Activated CD4-positive, CD25-positive, alpha-beta regulatory T cell treated with anti-CD3 and anti-CD28 coated beads, Interleukin-2, amount 50 U/mL, for 16 hours (primary cell): Measurements from ENCODE around the gene PRR4.

Source experiments
- DNase-seq: peaks from one replicate; pipeline ENCODE4 v3.0.0-alpha.2; 2020; ENCODE audit warnings: low read depth, low spot score

Gene PRR4, protein sequence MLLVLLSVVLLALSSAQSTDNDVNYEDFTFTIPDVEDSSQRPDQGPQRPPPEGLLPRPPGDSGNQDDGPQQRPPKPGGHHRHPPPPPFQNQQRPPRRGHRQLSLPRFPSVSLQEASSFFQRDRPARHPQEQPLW

DNA sequence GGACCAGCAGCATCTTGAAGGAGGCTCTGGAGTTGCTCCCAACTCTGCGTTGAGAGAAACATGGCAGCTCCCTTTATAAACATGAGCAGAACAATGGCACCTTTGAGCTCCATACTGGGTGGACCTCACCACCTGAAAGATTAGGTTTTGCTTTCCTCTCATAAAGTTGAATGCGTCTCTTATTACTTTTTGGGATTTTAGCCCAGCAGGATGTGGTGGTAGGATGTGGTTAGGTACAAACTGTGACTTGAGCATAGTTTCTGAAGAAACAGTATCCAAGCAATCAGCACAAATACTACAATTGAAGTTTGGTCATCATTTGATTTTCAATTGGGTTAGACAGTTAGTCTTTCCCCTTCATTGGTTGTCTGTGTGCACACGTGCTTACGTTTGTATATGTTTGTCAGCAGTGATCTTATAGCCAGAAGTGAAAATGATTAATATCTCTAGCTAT lies at the start of gene PRR4:
PRR4 (minus strand) TSS at position 51 of the 454 bp plus-strand sequence; CDS start at position 13, 38 bp downstream.
- DNase-seq: no peak

DNA sequence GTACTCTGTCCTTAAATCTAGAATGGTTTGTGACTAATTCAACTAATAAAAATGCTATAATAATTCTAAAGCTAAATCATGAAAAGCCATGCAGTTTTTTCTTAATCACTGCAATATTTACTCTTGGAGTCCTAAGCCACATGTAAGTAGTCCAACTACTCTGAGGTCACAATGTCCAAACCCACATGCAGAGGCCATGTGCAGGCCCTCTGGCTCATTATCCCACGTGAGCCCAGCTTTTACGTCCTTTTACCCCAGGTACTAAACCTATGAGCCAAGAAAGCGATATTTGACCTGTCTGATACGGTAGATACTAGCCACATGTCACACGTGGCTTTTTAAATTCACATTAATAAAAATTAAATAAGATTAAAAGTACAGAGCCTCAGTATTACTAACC lies 47.6 kb upstream of the PRR4 start:
- DNase-seq: no peak

DNA sequence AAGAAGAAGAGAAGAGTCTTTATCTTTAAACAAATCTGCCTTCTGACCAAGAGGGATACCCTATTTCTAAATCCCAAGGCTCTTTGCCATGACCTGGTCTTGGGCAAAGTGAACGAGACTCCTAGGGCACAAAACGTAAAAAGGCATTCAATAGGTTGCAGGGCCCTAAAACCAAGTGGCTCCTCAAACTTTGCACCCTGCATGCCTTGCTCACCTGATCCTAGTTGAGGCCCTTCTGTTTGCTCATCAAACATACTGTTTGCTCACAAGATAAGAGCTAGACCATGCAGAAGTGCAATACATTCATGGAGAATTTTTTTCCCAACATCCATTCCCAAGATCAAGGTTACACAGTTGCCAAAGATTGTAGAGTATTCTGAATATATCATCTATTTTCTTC lies 42.7 kb upstream of the PRR4 start:
- DNase-seq: no peak

DNA sequence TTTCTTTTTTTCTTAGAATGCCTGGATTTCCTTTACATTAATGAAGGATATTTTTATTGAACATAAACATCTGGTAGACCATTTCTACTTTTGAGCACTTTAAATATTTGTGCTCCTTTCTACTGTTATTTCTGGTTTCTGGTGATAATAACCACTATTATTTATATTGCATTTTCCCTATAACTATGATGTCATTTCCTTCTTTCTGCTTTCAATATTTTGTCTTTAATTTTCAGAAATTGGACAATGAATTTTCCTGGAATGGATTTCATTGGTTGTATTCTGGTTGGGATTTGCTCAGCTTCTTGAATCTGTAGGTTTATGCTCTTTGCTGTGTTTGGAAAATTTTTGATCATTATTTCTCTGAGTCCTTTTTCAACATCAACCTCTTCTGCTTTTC lies 40.0 kb upstream of the PRR4 start:
- DNase-seq: no peak

DNA sequence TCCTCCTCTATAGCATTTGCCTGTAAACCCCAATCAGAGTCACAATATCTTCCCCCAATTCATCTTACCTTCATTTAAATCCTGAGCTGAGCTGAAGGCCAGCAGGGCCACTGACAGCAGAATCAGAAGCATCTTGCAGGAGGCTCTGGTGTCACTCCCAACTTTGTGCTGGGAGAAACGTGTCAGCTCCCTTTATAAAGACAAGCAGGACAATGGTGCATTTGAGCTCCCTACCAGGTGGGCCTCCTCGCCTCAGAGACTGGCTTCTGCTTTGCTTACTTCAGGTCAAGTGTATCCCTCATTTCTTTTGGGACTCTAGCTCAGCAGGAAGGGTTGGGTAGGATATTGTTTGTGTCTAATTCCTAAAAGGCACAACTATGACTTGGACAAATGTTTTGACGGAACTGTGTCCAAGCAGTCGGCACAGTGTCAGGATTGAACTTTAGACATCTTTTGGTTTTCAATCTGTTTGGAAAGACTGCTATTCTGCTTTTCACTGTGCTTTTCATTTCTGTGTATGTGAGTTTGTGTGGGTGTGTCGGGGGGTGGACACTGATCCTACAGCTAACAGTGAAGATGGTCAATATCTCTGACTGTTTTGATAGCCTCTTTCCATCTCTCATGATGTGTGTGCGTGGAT lies 34.9 kb upstream of the PRR4 start, which contains the start of gene PRH1:
PRH1 (minus strand) TSS at position 170 of the 640 bp plus-strand sequence; CDS start at position 132, 38 bp downstream.
- DNase-seq: no peak

DNA sequence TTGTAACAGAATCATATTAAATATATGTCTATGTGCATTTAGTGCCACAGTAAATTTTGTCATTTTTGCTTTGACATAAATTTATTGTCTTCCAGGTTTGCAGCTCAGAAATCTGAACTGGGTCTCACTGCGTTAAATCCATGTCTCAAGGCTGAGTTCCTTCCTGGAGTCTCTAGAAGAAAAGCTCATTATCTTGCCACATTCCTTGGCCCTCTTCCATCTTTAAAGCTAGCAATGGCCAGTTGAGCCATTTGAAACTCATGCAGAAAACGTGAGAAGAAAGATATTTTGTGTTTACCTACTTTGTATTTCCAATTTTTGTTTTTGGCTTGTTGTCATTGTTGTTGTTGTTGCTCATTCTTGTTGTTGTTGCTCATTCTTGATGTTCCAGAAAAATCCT lies 24.1 kb upstream of the PRR4 start:
- no peak for DNase-seq

DNA sequence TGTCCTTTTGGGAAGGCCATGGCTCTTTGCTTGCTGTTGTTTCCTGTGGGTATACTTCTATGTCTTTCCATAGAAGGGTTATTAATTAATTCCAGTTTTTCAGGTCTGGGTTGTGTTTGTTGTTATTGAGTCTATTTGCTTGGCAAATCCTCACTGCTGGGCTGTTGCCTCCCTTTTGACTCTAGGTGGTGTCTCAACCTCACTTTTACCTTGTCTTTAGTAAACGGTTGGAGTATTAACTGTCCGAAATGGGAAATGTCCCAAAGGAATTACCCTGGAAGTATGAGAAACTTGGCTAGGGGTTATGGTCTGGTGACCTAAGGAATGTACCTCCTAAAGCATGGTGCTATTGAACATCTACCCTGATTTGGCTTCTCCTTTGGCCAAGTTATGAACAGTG lies 18.1 kb upstream of the PRR4 start:
- DNase-seq: no peak

DNA sequence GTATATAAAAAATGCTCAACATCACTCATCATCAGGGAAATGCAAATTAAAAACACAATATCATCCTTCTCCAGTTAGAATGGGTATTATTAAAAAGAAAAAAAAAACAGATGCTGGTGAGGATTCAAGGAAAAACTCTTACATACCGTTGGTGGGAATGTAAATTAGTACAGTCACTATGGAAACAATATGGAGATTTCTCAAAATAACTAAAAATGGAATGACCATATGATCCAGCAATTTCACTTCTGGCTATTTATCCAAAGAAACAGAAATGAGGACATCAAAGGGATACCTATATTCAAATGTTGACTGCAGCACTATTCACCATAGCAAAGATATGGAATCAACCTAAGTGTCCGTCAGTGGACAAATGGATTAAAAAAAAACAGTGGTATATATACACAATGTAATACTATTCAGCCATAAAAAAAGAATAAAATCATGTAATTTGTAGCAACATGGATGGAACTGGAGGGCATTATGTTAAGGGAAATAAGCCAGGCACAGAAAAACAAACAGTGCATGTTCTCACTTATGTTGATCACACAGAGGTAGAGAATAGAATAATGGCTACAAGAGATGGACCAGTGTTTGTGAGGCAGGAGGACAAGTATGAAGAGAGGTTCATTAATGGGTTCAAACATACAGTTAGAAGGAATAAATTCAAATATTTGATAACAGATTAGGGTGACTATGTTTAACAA lies 14.4 kb upstream of the PRR4 start:
- DNase-seq: no peak

DNA sequence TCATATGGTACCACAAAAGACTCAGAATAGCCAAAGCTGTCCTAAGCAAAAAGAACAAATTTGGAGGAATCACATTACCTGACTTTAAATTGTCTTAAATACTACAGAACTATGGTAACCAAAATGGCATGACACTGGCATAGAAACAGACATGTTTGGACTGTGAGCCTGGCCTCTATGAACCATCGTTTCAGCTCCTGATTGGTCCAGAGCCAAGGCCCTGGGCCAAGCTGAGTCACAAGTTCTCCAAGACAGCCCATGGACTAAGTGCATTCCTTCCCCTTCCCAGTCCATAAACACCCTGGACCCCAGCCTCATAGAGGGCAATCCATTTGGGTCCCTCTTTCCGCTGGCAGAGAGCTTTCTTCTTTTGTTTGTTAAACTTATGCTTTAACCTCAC lies 12.1 kb upstream of the PRR4 start:
- no peak for DNase-seq

DNA sequence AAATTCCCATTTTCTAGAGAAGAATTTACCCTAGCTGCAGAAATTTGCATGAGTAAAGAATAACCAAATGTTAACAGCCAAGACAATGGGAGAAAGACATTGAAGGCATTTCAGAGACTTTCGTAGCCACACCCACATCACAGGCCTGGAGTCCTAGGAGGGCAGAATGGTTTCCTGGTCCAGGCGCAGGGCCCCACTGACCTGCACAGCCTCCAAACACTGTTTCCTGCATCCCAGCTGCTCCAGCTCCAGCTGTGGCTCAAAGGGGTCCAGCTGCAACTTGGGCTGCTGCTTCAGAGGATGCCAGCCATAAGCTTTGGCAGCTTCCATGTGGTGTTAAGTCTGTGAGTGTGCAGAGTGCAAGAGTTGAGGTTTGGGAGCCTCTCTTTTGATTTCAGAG lies 6.5 kb upstream of the PRR4 start:
- no peak for DNase-seq

DNA sequence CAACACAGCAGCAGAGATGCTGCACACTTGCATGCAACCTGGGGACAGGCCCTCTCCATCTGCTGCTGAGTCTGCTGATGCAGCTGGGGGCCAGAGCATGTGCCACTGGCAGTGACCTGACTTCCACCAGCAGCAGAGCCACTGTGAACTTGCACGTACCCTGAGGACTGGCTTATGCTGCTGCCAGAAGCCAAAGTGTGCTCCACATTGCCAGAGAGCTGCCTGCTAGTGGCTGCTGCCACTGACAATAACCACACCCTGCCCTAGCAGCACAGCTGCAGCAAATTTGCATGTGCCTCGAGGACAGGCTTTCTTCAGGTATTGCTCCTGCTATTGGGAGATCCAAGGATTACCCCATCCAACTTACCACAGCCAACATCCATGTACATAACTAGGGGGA lies 4.5 kb upstream of the PRR4 start:
- DNase-seq: no peak

DNA sequence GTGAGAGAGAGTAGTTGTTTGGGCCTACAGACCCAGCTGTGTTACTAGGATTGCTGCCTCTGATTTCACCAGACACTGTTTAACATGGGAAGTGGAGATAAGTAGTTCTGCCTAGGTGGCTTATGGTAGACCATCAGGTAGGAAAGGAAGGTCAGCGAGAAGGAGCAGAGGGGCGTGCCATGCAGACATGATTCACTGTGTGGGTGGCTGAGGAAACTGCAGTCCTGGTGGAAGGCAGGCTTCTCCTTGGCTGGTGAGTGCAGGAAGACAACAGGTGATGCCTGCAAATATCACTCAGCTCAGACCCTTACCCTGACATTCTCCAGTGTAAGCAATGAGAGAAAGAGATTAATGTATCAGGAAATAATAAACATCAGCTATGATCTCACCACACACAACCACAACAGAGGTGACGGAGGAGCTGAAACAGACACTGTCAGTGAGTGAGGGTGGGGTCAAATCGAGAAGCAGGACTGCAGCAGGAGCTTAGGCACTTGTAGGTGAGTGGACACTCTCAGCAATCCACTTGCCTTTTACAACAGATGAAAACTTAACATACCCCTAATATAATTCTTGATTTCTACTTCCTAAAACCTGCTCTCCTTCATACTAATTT lies 2.1 kb upstream of the PRR4 start:
- DNase-seq: no peak

DNA sequence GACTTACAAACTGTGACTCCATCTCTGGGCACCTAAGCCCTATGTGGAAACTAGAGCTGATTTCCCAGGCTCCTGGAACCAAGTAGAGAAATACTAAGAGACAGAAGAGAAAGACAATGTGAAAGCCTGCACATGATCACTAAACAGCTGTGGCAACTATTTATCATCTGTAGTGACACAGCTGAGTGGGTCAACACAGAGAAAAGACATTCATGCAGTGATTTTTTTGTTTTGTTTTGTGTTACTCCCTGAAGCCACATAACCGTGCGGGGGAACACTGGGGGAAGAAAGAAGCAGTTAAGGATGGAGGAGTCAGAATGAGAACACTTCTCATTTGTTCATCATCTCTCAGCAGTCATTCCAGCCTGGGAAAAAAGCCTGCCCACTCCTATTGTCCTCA lies 1.5 kb downstream of the PRR4 start:
- DNase-seq: no peak

DNA sequence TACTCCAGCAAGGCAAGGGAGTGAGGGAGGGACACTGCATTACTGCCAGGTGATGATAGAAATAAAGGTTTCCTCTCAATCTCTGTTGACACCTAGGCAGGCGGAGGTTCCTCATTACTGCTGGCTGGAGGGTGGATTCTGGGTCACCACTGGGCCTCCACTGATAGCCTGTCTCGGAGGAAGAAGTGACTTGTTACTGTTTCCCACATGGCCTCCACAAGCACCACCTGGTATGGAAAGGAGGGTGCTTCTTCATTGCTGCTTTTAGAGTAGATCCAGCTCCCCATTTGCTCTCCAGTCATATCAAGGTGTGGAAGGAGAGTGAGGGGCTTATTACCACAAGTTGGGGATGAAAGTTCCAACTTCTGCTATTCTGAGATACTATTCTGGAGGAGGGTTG lies 6.4 kb downstream of the PRR4 start:
- DNase-seq: no peak

DNA sequence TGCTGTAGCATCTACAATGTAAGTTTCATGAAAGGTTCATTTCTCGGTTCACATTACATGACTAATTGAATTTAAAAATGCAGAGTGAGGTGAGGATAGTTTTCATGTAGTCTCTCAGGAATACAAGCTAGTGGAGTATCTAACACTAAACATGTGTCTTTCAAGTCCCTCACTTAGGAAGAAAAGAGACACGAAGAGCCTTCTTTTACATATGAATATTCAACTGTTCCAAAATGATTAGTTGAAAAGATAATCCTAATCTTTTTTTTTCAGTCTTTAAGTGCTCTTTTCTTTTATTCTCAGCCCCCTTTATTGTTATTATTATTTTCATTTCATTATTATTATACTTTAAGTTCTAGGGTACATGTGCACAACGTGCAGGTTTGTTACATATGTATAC lies 10.8 kb downstream of the PRR4 start:
- DNase-seq: no peak

DNA sequence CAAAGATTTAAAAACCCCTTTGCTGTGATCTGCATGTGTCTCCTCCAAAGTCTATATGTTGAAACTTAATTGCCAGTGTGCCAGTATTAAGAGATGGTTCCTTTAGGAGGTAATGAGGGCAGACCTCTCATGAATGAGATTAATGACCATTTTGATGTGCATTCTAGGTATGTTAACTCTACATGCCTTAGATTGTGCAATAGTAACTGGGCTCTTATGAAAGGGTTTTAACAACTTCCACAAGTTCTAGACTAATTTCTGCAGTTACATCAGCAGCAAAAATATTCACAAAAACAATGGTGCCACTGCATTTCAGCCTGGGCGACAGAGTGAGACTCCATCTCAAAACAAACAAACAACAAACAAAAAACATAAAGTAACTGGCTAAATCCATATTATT lies 19.3 kb downstream of the PRR4 start:
- DNase-seq: no peak

DNA sequence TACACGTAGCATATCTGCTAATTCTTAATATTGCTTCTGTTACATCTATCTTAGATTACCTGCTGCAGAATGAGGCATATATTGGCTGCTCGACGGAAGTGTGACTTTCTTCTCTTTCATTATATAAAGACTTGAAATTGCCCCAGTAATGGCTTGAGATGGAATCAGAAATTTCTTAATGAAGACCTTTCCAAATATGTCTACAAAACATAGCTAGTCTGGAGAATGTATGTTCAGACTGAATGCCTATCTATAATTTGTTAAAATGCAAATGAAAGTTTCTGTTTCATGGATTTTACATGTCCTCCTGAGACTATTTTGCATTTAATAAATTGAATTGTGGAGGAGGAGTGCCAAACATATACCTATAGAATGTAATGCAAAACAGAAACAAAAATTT lies 23.0 kb downstream of the PRR4 start, which contains the start of gene TAS2R10:
TAS2R10 (minus strand) TSS at position 101 of the 400 bp plus-strand sequence; CDS start at position 12, 89 bp downstream.
- DNase-seq: no peak

DNA sequence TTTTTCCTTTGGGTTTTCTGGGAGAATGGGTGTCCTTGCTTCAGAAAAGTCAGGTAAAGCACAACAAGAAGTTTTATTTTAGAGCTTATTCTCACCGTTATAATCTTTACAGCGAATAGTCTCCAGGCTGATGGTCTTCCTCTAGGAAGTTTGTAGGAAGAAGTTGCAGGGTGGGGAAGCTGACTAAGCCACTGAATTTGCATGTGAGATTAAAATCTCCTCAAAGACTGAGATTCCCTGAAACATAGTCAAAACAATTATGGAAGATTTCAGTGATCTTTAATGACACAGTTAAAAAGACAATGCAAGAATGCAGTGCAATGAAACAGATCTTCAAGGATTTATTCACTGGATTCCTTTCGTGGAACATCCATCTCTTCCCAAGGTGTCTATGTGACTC lies 24.3 kb downstream of the PRR4 start:
- DNase-seq: no peak

DNA sequence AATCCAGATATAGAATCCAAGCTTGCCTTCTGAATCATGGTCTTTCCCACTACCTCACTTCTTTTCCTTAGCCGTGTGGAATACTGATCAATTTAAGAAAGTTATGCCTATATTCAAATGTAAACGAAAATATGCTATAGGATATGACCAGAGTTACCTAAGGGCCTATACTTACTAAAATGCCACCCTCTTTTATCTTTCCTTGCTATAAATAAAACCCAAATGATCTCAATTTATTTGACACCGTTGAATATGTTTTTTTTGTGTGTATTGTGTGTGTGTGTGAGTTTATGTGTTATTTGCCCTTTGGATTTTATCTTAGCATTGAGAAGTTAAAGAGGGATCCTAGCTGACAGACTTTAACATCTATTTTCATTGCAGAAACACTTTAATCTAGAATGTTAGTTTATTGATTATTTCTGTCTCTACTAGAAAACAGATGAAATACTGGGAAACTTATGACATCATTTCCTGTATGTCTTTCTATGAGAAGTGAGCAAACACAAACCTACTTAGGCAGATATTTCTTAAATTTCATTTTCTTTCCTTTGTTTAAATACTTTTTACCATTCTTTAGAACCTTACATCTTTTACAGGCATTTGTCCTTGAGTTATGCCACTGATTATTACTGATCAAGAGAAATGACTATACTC lies 37.3 kb downstream of the PRR4 start:
- no peak for DNase-seq

DNA sequence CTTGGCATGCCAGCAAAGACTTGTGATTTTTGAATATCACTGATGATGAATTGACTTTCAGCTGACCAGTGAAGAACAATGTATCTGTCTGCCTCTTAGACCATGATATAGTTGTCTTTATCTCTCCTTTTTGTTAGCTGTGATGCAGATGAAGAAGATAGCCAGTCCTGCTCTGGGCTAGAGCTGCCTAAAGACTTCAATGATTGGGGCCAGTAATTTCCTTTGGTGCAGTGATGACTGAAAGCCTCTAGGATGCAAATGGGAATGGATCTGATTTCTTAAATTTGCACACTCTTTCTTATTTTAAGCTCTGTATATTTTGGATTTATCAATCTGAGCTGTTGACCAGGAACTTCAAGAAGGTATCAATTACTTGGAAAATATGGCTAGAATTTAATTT lies 39.2 kb downstream of the PRR4 start, which contains the start of gene TAS2R9:
TAS2R9 (minus strand) TSS at position 101 of the 400 bp plus-strand sequence; CDS start at position 8, 93 bp downstream.
- no peak for DNase-seq

DNA sequence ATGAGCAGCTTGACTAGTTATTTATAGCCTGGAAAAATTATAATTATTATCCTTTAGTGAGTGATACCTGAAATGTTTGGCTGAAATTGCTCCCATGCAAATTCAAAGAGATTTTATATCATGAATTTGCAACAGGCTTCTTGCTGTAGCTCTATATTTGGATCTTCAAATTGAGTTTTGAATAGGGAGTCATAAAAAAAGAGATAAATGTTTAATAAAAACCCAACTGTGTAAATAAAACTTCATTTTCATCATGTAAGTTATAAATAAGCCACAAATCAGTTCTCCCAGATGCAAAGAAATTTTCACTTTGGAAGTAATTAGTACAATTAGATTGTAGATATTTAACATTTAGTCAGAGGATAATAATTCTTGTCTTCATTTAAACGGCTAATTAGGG lies 42.1 kb downstream of the PRR4 start, which contains the start of gene TAS2R8:
TAS2R8 (minus strand) TSS at position 101 of the 400 bp plus-strand sequence. CDS start 306 bp downstream, outside the sequence.
- DNase-seq: no peak

DNA sequence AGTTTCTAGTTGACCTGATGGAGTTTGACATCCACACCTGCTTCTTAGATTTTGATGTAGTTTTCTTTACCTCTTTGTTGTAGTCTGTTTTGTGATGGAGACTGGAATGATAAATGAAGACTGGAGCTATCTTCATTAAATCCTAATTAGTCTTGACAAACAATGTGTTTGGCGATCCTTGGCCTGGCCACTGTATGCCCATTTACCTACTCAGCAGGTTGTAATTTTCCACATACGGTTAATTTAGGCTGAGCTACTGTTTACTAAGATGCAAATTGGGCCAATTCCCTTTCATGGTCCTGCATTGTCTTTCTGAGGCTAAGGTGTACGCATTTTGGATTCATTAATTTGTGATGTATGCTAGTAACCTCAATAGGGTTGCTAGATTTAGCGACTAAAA lies 46.7 kb downstream of the PRR4 start, which contains the start of gene TAS2R7:
TAS2R7 (minus strand) TSS at position 41 of the 400 bp plus-strand sequence. CDS start 57 bp downstream, outside the sequence.
- DNase-seq: no peak
